Activated CD8-positive, alpha-beta memory T cell treated with anti-CD3 and anti-CD28 coated beads, Interleukin-2, amount 50 U/mL, for 48 hours (primary cell): ENCODE data around the gene CD6.
A peak's percentile ranks its signal among the peaks of the same experiment; 100 is the strongest.

Source experiments
- DNase-seq: peaks from one replicate; pipeline ENCODE4 v3.0.0-alpha.2; 2020

Gene CD6

DNA sequence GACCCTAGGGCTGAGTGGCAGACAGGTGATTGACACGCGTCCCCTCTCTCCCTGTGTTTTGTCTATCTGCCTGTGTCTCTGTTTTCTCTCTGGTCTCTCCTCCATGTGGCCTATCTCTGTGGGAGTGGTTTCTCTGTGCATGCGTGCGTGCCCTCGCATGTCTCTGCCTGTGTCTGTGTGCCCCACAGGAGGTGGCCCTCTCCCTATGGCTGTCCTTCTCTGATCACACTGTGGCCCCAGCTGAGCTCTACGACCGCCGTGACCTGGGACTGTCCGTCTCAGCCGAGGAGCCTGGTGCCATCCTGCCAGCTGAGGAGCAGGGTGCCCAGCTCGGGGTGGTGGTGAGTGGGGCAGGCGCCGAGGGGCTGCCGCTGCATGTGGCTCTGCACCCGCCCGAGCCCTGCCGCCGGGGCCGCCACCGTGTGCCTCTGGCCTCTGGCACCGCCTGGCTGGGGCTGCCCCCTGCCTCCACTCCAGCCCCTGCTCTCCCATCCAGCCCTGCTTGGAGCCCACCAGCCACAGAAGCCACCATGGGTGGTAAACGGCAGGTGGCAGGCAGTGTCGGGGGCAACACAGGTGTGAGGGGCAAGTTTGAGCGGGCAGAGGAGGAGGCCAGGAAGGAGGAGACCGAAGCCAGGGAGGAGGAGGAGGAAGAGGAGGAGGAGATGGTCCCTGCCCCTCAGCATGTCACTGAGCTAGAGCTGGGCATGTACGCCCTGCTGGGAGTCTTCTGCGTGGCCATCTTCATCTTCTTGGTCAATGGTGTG is 35.6 kb upstream of the CD6 start:
- no peak for DNase-seq

DNA sequence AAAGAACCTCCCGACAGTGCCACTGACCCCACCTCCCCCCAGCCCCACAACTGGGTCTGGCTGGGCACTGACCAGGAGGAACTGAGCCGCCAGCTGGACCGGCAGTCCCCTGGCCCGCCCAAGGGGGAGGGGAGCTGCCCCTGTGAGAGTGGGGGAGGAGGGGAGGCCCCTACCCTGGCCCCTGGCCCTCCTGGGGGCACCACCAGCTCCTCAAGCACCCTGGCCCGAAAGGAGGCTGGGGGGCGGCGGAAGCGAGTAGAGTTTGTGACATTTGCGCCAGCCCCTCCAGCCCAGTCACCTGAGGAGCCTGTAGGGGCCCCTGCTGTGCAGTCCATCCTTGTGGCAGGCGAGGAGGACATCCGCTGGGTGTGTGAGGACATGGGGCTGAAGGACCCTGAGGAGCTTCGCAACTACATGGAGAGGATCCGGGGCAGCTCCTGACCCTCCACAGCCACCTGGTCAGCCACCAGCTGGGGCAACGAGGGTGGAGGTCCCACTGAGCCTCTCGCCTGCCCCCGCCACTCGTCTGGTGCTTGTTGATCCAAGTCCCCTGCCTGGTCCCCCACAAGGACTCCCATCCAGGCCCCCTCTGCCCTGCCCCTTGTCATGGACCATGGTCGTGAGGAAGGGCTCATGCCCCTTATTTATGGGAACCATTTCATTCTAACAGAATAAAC is 34.9 kb upstream of the CD6 start:
- no peak for DNase-seq

DNA sequence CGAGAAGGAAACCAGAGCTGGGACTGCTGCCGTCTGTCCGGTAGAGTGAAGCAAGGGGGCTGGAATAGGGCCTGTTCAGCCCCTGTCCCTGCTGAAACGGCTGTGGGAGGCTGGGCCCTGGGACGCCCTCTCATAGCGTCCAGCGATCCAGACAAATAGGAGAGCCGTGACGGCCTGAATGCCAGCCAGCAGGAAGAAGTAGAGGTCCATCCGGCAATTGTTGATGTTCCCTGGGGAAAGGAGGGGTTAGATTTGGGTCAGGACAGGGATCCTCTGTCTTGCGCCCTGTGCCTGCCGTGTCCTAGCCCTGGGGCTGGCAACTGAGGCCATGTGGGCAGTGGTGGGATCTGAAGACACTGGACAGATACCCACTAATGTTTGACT is 34.3 kb upstream of the CD6 start:
- DNase-seq: no peak

DNA sequence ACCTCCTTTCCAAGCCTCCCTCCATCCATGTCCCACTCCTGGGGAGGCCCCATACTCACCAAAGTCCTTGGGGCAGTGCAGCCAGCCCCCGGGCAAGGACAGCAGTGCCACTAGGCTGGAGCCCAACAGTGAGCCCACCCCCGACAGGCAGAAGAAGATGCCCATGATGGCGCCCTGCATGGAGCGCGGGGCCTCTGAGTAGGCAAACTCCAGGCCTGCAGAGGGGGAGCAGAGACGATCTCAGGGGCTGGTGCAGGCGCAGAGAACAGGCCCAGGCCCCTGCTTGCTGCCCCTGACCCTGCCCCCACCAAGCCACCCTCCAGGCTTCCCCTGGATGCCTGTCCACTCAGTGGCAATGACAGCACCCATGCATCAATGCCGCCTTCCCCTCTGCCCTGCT is 33.7 kb upstream of the CD6 start:
- no peak for DNase-seq

DNA sequence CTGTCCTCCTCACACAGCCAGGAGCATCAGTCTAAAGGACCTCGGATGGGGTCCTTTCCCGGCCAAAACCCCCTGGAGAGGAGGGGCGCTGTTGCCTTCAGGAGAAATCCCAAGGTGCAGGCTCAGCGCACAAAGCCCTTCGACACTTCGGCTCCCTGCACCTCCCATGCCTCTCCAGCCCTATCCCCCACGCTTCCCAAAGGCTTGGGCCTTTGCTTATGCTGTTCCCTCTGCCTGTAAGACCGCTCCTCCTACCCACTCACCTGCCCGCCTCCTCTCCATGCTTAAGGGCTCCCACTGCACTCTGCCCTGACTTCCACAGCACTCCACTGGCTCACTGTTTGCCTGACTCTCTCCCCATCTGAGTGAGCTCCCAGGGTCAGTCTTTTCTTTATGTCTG is 33.0 kb upstream of the CD6 start:
- no peak for DNase-seq

DNA sequence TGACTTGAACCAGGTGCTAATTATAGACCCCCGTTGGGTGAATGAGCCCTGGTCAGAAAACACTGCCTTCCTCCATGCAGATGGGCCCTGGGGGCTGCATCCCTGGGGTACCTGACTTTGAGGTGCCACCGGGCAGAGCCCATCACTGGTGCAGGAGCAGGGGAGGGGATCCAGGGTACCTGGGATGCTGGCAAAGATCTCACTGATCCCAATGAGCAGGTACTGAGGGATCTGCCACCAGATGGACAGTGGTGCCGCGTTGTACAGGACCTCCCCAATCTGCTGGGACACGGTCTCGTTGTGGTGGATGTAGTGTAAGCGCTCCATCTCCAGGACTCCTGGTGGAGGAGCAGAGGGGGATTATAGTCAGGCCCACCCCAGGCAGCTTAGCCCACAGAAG is 32.2 kb upstream of the CD6 start:
- DNase-seq: no peak

DNA sequence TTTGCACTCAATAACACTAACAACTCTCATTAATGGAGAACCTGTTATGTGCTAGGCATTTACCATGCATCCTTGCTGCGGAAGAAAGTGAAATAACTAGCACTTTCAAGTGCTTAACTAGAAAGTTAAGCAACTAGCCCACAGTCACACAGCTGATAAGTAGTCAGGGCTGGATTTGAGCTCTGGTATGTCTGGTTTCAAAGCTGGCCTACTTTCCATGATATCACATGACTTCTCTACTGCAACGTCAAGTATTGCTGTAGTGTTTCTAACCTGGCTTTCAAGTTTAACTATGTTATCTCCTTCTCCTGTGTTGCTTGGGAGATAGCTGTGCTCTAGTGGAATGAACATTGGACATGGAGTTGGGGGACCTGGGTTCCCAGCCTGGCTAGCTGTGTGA is 31.6 kb upstream of the CD6 start:
- DNase-seq: no peak

DNA sequence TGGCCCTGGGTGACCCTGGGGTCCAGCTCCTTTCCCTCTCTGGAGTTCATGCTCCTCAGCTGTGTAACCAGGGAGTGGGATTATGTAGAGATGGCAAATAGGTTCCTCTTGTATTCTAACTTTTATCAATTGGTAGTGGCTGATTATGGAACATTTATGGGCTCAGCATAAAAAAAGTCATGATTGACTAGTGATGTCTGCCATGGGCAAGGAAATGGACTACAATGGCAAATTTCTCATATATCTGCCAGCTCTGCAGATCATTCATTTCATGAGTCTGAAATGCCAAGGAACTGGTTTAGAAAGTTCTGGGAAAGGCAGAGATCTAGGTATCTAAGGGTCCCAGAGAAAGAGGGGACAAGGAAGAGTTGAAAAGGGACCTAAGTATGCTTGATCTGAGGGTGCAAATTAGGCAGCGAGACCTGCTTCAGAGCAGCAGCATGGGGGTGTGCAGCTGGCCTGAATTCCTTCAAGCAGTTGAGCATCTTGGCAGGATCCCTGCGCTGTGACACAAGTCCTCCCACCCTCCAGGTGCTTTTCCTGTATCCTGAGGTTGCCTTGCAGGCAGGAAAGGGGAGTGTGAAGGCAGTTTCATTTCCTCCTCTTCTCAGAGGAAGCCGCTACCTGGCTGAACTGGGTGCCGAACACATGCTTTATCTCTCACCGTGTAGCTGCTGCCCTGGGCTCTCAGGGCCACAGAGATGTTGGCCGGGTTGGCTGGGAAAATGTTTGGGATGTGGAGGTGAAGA is 29.9 kb upstream of the CD6 start:
- no peak for DNase-seq

DNA sequence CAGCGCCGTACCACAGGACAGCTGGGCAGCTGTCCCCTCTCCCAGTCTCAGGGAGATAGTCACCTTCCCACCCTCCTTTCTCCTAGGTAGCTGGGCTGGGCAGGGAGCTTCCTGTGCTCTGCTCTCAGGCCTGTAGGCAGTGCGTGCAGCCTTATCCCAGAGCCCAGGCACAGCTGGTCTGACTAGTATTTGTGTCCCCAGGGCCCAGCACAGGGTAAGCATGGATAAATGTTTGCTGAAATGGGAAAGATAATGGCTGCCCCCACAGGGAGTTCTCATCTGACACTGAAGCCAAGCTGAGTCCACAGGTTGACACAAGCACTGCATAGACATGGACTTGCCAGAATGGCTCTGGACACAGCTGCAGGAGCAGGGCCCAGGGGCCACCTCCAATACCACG is 29.3 kb upstream of the CD6 start:
- DNase-seq: no peak

DNA sequence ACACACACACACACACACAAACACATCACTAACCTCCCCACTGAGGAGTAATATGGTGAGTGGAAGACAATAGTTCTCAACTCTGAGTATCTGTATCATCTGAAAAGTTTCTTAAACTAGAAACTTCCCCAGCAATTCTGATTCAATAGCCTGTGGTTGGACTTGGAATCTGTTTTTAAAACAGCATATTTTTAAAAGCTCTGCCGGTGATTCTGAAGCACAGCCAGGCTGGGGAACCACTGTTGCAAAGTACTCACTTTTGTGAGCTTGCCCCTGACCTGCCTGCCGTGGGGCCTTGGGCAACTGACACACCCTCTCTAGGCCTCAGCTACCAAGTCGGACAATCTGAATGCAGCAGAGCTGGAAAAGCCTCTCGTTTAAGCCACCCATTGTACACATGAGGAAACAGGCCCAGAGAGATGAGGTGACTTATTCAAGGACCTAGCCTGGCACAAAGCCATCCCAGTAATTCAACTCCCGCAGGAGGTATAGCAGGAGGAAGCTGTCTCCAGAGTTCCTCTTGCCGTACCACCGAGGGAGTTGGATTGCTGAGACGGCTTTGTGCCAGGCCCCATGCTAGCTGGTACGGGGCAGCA is 28.4 kb upstream of the CD6 start:
- DNase-seq: no peak

DNA sequence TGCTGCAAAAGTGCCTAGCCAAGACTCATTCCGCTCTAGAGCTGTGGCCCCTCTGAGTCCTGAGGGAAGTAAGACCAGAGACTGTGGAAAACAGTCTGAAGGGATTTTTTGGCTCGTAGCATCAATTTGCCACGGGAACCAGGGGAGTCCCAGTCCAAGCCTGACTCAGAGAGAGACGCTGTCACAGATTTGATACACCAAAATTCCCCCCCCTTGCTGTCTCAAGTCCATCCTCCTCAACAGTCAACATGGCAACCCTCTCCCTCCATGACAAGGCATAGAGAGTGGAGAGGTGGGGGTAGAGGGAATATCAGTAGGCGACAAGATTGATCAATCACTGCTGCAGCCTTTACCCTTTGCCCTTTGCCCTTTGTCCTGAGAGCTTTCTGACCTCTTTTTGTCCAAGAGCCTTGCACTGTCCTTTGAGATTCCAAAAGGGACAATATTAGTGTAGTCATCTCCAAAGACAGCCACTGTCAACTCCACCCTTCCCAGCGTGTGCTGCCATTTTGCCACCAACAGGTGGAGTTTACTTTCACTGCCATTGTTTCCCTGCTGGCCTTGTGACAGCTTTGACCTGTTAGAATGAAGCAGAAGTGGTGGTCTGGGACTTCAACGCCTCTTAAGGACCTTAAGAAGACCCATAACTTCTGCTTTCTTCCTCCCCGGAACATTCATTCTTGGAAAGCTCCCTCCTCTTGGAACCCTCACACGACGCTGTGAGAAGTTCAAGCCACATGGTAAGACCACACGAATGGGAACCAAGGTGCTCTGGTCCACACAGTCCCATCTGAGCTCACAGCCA is 26.8 kb upstream of the CD6 start:
- no peak for DNase-seq

DNA sequence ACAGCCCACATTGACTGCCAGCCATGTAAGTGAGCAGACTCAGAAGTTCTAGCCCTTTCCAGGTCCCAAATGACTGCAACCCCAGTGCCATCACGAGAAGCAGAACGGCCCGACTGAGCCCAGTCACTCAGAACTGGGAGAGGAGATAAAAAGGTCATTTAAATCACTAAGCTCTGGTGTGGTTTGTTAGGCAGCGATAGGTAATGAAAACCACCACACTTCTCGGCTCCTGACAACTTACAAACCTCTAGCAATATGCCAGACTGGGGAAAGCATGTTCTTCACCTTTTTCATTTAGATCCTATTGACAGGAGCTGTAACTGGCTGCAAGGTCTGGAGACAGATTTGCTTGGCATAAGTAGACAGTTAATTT is 26.2 kb upstream of the CD6 start:
- DNase-seq: no peak

DNA sequence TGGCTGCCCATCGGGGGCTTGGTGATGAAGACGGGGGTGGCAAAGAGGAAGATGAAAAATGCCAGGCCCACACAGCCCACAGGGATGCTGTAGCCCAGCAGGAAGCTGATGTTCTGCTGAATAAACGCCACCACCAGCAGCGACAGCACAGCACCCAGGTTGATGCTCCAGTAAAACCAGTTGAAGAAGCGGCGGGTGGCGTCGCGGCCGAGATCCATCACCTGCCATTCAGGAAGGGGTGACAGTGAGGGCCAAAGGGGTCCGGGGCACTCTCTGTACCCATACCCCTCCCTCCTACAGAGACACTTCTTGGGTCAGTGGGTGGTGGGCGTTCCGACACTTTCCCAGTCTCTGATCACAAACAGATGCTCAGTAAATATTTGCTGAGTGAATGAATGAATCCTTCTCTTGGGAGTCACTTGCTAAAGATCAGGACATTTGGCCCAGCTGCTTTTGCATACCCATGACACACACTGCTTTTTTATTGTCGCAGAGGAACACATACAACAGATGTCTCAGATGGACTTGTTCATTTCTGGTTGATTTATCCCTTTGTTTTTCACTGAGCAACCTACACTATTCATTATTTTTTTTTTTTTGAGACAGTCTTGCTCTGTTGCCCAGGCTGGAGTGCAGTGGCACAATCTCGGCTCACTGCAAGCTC is 24.7 kb upstream of the CD6 start:
- DNase-seq: no peak

DNA sequence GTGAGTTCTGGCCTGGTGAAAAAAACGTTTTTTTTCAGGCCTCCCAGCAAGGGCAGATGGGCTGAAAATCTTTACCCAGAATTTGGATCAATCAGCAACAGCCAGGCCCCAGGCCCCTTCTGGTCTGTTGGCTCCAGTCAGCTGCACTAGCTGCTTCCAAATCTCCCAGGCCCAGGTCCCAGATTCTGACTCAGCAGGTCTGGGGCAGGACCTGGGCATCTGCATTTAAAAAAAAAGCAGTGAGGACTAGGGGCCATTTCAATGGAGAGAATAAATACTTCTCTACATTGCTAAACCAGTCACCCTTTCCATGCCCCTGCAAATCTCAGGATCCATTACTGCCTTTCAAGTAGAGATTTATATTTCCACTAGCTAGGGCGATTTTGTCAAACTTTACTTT is 23.8 kb upstream of the CD6 start:
- DNase-seq: no peak

DNA sequence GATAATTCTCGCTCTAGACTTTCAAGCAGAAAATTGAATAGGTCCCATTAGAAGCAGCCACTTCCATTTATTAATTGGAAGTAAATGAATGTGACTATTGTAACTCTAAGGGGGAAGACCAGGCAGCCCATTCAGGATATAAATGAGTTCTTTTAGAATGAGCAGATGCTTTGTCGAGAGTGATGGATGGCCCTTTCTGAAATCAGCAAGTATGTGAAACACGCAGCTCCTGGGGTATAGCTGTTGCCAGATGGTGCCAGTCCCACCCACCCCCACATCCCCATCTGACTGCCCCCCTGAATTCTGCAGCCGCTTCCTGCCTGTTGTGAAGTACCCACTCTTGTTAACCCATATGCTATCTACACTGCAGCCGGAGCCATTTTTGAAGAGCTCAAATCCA is 23.2 kb upstream of the CD6 start:
- DNase-seq: no peak

DNA sequence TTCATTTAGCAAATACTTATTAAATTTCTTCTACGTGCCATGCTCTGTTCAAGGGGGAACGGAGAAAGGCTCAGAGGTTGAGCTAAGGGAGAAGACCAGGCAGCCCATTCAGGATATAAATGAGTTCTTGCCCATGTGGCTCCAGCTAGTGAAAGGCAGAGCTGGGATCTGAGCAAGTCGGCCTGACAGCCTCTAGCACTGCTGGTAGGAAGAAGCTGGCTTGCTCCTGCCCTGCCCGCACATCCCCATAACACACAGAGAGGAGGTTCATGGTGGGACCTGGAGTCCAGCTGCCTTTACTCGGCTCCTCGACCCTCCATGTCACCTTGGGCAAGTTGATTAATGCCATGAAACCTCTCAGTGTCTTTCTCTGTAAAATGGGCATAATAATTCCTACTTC is 21.5 kb upstream of the CD6 start:
- no peak for DNase-seq

DNA sequence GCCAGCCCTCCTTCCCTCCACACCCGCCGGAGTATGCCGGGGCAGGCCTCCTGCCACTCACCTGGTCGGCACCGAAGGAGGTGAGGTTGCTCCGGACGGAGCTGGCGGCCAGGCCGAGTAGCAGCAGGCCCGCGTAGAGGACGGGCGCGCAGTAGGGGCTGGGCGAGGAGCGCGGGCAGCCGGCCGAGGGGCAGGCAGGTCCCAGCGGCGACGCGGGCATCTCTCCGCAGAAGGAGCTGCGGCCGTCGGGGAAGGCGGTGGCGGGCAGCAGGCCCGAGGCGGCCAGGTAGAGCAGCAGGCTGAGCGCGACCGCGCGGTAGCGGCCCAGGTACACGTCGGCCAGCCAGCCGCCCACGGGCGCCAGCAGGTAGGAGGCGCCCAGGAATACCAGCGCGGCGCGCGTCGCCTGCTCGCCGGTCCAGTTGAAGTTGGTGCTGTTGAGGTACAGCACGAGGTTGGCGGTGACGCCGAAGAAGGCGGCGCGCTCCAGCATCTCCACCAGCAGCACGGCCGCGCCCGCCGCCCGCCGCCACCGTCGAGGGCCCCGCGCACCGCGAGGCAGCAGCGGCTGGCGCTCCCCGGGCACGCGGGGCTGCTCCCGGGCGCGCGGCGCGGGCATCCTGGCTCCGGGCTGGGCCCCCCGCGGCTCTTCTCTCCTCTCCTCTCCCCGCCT is 20.4 kb upstream of the CD6 start:
- peak; percentile 71 for DNase-seq

DNA sequence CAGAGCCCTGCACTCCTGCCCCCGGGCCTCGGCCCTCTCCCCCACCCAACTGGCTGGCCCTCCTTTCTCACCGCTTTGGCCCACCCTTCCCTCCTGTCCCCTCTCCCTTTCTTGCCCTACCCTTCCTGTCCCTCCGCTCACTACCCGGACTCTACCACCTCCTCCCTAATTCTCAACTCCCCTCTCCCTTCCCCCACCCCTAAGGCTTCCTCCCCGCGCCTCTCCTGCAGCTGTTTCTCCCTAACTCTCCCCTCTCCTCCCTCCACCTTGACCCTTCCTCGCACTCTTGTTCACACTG is 19.9 kb upstream of the CD6 start:
- no peak for DNase-seq

DNA sequence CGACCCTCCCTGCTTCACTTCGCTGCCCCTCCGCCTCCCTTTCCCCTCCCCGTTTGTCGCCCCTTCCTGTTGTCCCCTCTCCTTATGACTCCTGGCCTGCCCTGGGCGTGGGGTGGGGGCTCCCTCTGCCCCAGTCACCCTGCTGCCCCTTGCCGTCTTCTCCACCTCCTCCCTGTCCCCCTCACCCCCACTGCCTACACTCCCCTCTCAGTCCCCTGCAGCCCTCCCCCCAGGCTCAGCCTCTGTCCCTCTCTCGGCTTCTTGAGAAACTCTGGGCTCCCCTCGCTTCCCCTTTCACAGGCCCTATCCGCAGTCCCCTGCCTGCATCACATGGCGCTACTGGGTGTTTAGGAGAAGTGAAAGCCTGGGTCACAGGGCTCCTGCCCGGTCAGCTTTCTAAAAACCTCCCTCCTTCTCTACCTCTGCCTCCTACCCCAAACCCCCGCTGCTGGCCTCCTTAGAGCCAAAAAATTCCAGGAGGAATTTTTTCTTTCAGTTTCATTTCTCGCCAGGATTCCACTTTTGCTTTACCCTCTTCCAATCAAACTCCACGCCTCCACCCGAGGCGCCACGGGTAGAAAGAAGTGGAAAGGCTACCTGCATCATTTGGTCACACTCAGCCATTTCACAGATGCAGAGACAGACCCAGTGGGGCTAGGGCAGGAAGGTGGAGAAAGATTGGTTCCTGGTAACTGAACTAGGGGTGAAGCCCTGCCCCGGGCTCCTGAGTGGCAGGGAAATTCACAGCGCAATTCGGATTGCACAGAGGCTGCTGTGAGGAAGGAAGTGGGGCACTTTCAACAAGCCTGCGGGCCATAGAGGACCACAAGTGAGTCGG is 19.4 kb upstream of the CD6 start, which contains the start of gene SLC15A3:
SLC15A3 (minus strand) TSS at position 273 of the 838 bp plus-strand sequence. CDS start 625 bp downstream, outside the sequence.
- peak; percentile 62 for DNase-seq

DNA sequence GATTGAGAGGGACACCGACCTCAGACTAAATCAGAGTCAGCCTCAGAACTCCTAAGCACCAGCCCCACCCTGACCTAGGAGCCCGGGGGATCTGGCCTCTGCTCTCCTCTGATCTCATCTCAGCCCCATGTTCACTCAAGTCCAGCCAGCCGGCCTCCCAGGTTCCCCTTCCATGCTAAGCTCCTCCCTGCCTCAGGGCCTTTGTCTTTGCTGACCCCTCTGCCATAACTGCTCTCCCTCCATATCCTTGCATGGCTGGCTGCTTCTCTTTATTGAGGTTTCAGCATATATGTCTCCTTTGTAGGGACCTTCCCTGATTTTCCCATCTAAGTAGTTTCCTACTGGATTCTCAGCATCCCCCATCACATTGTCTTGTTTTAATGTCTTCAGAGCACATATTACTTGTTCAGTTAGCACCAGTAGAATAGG is 18.7 kb upstream of the CD6 start:
- DNase-seq: no peak

DNA sequence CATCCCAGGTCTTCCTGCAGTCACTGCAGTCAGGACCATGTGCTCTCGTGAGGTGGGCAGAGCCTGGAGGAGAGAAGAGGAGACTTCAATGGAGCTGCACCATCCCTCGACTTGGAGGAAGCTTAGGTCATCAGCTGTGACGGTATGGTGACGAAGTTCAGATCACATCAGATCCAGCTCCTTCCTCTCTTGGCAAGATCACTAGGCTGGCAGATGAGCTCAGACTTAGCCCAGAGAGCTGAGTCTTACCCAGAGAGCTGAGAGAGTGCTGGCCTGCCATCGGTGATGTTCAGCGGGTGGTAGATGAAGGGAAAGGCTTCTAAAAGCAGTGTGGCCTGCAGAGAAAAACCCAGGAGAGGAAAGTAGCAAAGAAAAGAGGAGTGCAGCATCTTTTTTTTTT is 17.7 kb upstream of the CD6 start:
- DNase-seq: no peak
